HepG2 (cell line): ENCODE results near the gene METTL23. TPM values are rescaled to one million over a fixed set of nuclear protein-coding genes. Genes with fewer than 3 reads are reported as not detected.
A peak's percentile ranks its signal among the peaks of the same experiment; 100 is the strongest.

Experiments
- ATRX ChIP-seq: sonication (generic); formaldehyde crosslinking; IDR thresholded peaks from 2 replicates; pipeline ENCODE4 v1.4.0; 2020; ENCODE audit warnings: missing genetic modification reagents, borderline replicate concordance
- BRF2 ChIP-seq: sonication (generic); formaldehyde crosslinking; IDR thresholded peaks from 2 replicates; pipeline ENCODE4 v1.8.1; 2022; ENCODE audit warnings: mild to moderate bottlenecking, missing genetic modification reagents
- CHCHD3 ChIP-seq: sonication (generic); formaldehyde crosslinking; IDR thresholded peaks from 2 replicates; pipeline ENCODE4 v1.8.0; 2022; ENCODE audit warnings: mild to moderate bottlenecking, missing genetic modification reagents, moderate library complexity
- CTCF ChIP-seq: sonication (generic); formaldehyde crosslinking; IDR thresholded peaks from 2 replicates; pipeline ENCODE4 v1.5.0; 2020; ENCODE audit warnings: mild to moderate bottlenecking, missing genetic modification reagents, moderate library complexity
- ETV6 ChIP-seq: sonication (generic); formaldehyde crosslinking; conservative IDR thresholded peaks from 2 replicates; pipeline ENCODE4 v1.4.0; 2020; ENCODE audit warnings: missing genetic modification reagents
- FOXK2 ChIP-seq: fragments of 450-650 bp; IDR thresholded peaks from 2 replicates; pipeline ENCODE4 v1.6.1; 2016
- FOXM1 ChIP-seq: sonication (generic); formaldehyde crosslinking; IDR thresholded peaks from 2 replicates; pipeline ENCODE4 v1.5.0; 2020; ENCODE audit warnings: missing genetic modification reagents
- LCORL ChIP-seq, 2 experiments: fragments of 450-650 bp in 1 of 2; sonication (generic) in 1 of 2; formaldehyde crosslinking in 1 of 2; IDR thresholded peaks; 2 replicates each; pipeline versions ENCODE4 v1.5.0 to v1.6.1; 2017 to 2020; ENCODE audit warnings: antibody characterized with exemption in 1 of 2, missing genetic modification reagents in 1 of 2
- MAFG ChIP-seq: sonication (generic); formaldehyde crosslinking; IDR thresholded peaks from 2 replicates; pipeline ENCODE4 v1.5.1; 2020; ENCODE audit warnings: mild to moderate bottlenecking, missing genetic modification reagents
- NCOR1 ChIP-seq: fragments of 200-600 bp; sonication (generic); IDR thresholded peaks from 2 replicates; pipeline ENCODE4 v1.7.0; 2017; ENCODE audit warnings: antibody characterized with exemption, low read length, borderline replicate concordance
- NR2F6 ChIP-seq, 2 experiments: IDR thresholded peaks; 2 replicates each; pipeline ENCODE4 v1.6.1; 2016; ENCODE audit warnings: antibody characterized with exemption in 1 of 2, mild to moderate bottlenecking in 1 of 2
- PBX3 ChIP-seq: sonication (generic); formaldehyde crosslinking; IDR thresholded peaks from 2 replicates; pipeline ENCODE4 v1.8.1; 2023; ENCODE audit warnings: missing genetic modification reagents, inconsistent platforms, borderline replicate concordance
- SP140L ChIP-seq: sonication (generic); formaldehyde crosslinking; IDR thresholded peaks from 2 replicates; pipeline ENCODE4 v1.4.0; 2020; ENCODE audit warnings: missing genetic modification reagents, borderline replicate concordance
- ZC3H13 ChIP-seq: sonication (generic); formaldehyde crosslinking; IDR thresholded peaks from 2 replicates; pipeline ENCODE4 v1.8.1; 2023; ENCODE audit warnings: mild to moderate bottlenecking, missing genetic modification reagents, moderate library complexity
- ZNF556 ChIP-seq: sonication (generic); formaldehyde crosslinking; IDR thresholded peaks from 2 replicates; pipeline ENCODE4 v1.4.0; 2020; ENCODE audit warnings: mild to moderate bottlenecking, missing genetic modification reagents, borderline replicate concordance
- ZNF687 ChIP-seq: sonication (generic); formaldehyde crosslinking; IDR thresholded peaks from 2 replicates; pipeline ENCODE4 v1.5.1; 2020; ENCODE audit warnings: mild to moderate bottlenecking, missing genetic modification reagents, moderate library complexity
- polyA plus RNA-seq, 8 experiments: library from polyadenylated mRNA; depleted of rRNA in 3 of 8; stranded (reverse) in 7 of 8; unstranded in 1 of 8; fragments of >200 nt; fragmentation: Illumina TruSeq in 4 of 8; extraction: Trizol in 4 of 8; gene quantifications; 2 replicates each; pipeline versions ENCODE4 v1.2.1 to v1.2.3, GENCODE V29; 2011 to 2016; ENCODE audit warnings: low read depth in 4 of 8, missing spikeins in 1 of 8, mixed read lengths in 1 of 8; ENCODE audit not compliant: insufficient read depth in 1 of 8
- total RNA-seq, 5 experiments: library from RNA; depleted of rRNA; stranded (reverse); fragments of >200 nt; fragmentation: Illumina TruSeq; extraction: Trizol; gene quantifications; 2 replicates each; pipeline ENCODE4 v1.2.3, GENCODE V29; 2016; ENCODE audit warnings: low read depth in 1 of 5

The METTL23 gene
- total and polyA plus RNA-seq, 2 of the 13 experiments (the other 11 are each of a cell fraction or from before 2014, with no cell fraction given) = 39.9 to 104 TPM

GRCh38 chr17:76736349-76737081, 9.9 kb downstream of the METTL23 start (continued):
- TF ChIP-seq ZNF687 (CRISPR knock-in tag) (peak; percentile 53; the same call in 1 of the 2 replicates), CTCF (CRISPR knock-in tag) (peak; percentile 50), SP140L (CRISPR knock-in tag) (no peak), BRF2 (CRISPR knock-in tag) (peak; percentile 57; the same call in 1 of the 2 replicates), FOXM1 (CRISPR knock-in tag) (0 out of 2 replicates have a peak, but pooled peaks have one; percentile 2), MAFG (CRISPR knock-in tag) (no peak), ETV6 (CRISPR knock-in tag) (no peak), ATRX (CRISPR knock-in tag) (no peak), PBX3 (CRISPR knock-in tag) (no peak), NCOR1 (peak; percentile 43; the same call in 1 of the 2 replicates), CHCHD3 (CRISPR knock-in tag) (0 out of 2 replicates have a peak, but pooled peaks have one; percentile 18), ZNF556 (no peak; the same call in 1 of the 2 replicates), NR2F6 (IDR thresholded peaks at IDR 0.05) (no peak), NR2F6 (CRISPR knock-in tag; IDR thresholded peaks at IDR 0.05) (no peak; the same call in 1 of the 2 replicates), FOXK2 (no peak), LCORL (IDR thresholded peaks at IDR 0.05) (no peak), LCORL (CRISPR knock-in tag; IDR thresholded peaks at IDR 0.05) (no peak), ZC3H13 (peak; percentile 19)
